H9 (cell line): ENCODE data around the gene LILRA5. TPM values are rescaled to one million over a fixed set of nuclear protein-coding genes. Genes with fewer than 3 reads are reported as not detected.

ENCODE experiments used
- DNase-seq: peaks from one replicate; pipeline ENCODE4 v3.0.0-alpha.2; 2017
- H2AFZ ChIP-seq: one replicate; pipeline ENCODE4 v1.6.1; 2013; ENCODE audit warnings: mild to moderate bottlenecking, low read length, control low read depth, moderate library complexity
- H2AK5ac ChIP-seq: 2 replicates; pipeline ENCODE4 v1.6.1; 2013; ENCODE audit warnings: low read length, control low read depth, mixed read lengths; ENCODE audit not compliant: insufficient read length
- H2BK120ac ChIP-seq: one replicate; pipeline ENCODE4 v1.6.1; 2013; ENCODE audit warnings: low read depth, mild to moderate bottlenecking, low read length, control low read depth, inconsistent platforms; ENCODE audit not compliant: poor library complexity, severe bottlenecking
- H2BK12ac ChIP-seq: 2 replicates; pipeline ENCODE4 v1.6.1; 2013; ENCODE audit warnings: low read length, control low read depth, mixed read lengths, low read depth; ENCODE audit not compliant: insufficient read length
- H2BK15ac ChIP-seq: 2 replicates; pipeline ENCODE4 v1.6.1; 2013; ENCODE audit warnings: low read depth, low read length, control low read depth
- H2BK20ac ChIP-seq: one replicate; pipeline ENCODE4 v1.6.1; 2013; ENCODE audit warnings: low read depth, mild to moderate bottlenecking, low read length, control low read depth, inconsistent platforms; ENCODE audit not compliant: poor library complexity, severe bottlenecking
- H2BK5ac ChIP-seq: 2 replicates; pipeline ENCODE4 v1.6.1; 2013; ENCODE audit warnings: low read length, control low read depth, mixed read lengths; ENCODE audit not compliant: insufficient read length
- H3K14ac ChIP-seq: 2 replicates; pipeline ENCODE4 v1.6.1; 2013; ENCODE audit warnings: low read length, control low read depth; ENCODE audit not compliant: insufficient read depth
- H3K18ac ChIP-seq: 2 replicates; pipeline ENCODE4 v1.6.1; 2013; ENCODE audit warnings: low read depth, mild to moderate bottlenecking, mixed read lengths, low read length, control low read depth; ENCODE audit not compliant: insufficient read length
- H3K23ac ChIP-seq: 2 replicates; pipeline ENCODE4 v1.6.1; 2013; ENCODE audit warnings: low read length, control low read depth, mixed read lengths, low read depth; ENCODE audit not compliant: insufficient read length
- H3K23me2 ChIP-seq: 2 replicates; pipeline ENCODE4 v1.6.1; 2013; ENCODE audit warnings: low read depth, mild to moderate bottlenecking, mixed read lengths, low read length, control low read depth; ENCODE audit not compliant: insufficient read length, poor library complexity, severe bottlenecking
- H3K27ac ChIP-seq: 2 replicates; pipeline ENCODE4 v1.5.1; 2013; ENCODE audit warnings: low read length, control low read depth, mixed read lengths, low read depth; ENCODE audit not compliant: insufficient read length
- H3K27me3 ChIP-seq: 2 replicates; pipeline ENCODE4 v1.6.1; 2013; ENCODE audit warnings: low read length, control low read depth, inconsistent platforms; ENCODE audit not compliant: insufficient read depth
- H3K4ac ChIP-seq: 2 replicates; pipeline ENCODE4 v1.6.1; 2013; ENCODE audit warnings: low read depth, mild to moderate bottlenecking, control low read depth, inconsistent platforms, low read length, moderate library complexity
- H3K4me1 ChIP-seq: 2 replicates; pipeline ENCODE4 v1.6.1; 2013; ENCODE audit warnings: low read length, control low read depth, inconsistent platforms; ENCODE audit not compliant: insufficient read depth
- H3K4me2 ChIP-seq: 2 replicates; pipeline ENCODE4 v1.6.1; 2013; ENCODE audit warnings: low read length, control low read depth, mixed read lengths; ENCODE audit not compliant: insufficient read length, insufficient read depth
- H3K56ac ChIP-seq: 2 replicates; pipeline ENCODE4 v1.6.1; 2013; ENCODE audit warnings: low read depth, mild to moderate bottlenecking, mixed read lengths, low read length, control low read depth; ENCODE audit not compliant: insufficient read length
- H3K79me1 ChIP-seq: 2 replicates; pipeline ENCODE4 v1.6.1; 2013; ENCODE audit warnings: low read depth, mild to moderate bottlenecking, moderate library complexity, low read length, control low read depth, inconsistent platforms; ENCODE audit not compliant: insufficient read depth, poor library complexity, severe bottlenecking
- H3K79me2 ChIP-seq: 2 replicates; pipeline ENCODE4 v1.6.1; 2013; ENCODE audit warnings: low read length, control low read depth, inconsistent platforms; ENCODE audit not compliant: insufficient read depth
- H3K9ac ChIP-seq: 2 replicates; pipeline ENCODE4 v1.6.1; 2013; ENCODE audit warnings: low read length, control low read depth, mixed read lengths; ENCODE audit not compliant: insufficient read length; ENCODE audit errors: extremely low read depth
- H3K9me3 ChIP-seq: one replicate; pipeline ENCODE4 v1.6.1; 2013; ENCODE audit warnings: low read depth, low read length, inconsistent platforms; ENCODE audit not compliant: control insufficient read depth
- H3T11ph ChIP-seq: one replicate; pipeline ENCODE4 v1.6.1; 2013; ENCODE audit warnings: mild to moderate bottlenecking, low read length, control low read depth, inconsistent platforms
- H4K20me1 ChIP-seq: one replicate; pipeline ENCODE4 v1.6.1; 2013; ENCODE audit not compliant: control insufficient read depth, insufficient read length, insufficient read depth
- H4K5ac ChIP-seq: 2 replicates; pipeline ENCODE4 v1.6.1; 2013; ENCODE audit warnings: low read depth, mild to moderate bottlenecking, mixed read lengths, low read length, control low read depth; ENCODE audit not compliant: insufficient read length
- H4K8ac ChIP-seq: replicated peaks from 2 replicates; pipeline ENCODE4 v1.6.1; 2013; ENCODE audit warnings: low read length, control low read depth, mixed read lengths, low read depth; ENCODE audit not compliant: insufficient read length
- H4K91ac ChIP-seq: 2 replicates; pipeline ENCODE4 v1.6.1; 2013; ENCODE audit warnings: low read depth, mild to moderate bottlenecking, moderate library complexity, mixed read lengths, low read length, control low read depth; ENCODE audit not compliant: insufficient read length
- H3K27ac Mint-ChIP-seq, 3 experiments: 2 replicates in 2 of 3; 3 replicates in 1 of 3; pipeline ENCODE4 v1.8.0; 2020 to 2021; ENCODE audit warnings: mixed read lengths in 3 of 3, mild to moderate bottlenecking in 1 of 3, moderate library complexity in 1 of 3
- H3K27me3 Mint-ChIP-seq: 2 replicates; pipeline ENCODE4 v1.8.0; 2021; ENCODE audit warnings: low read depth, mild to moderate bottlenecking, moderate library complexity, mixed read lengths
- H3K36me3 Mint-ChIP-seq, 3 experiments: 2 replicates in 2 of 3; 3 replicates in 1 of 3; pipeline ENCODE4 v1.8.0; 2020 to 2021; ENCODE audit warnings: low read depth in 3 of 3, mixed read lengths in 3 of 3; ENCODE audit not compliant: insufficient read depth in 1 of 3
- H3K4me1 Mint-ChIP-seq, 2 experiments: 2 replicates each; pipeline ENCODE4 v1.8.0; 2020; ENCODE audit warnings: mixed read lengths in 2 of 2
- H3K4me3 Mint-ChIP-seq, 2 experiments: 2 replicates in 1 of 2; 3 replicates in 1 of 2; pipeline ENCODE4 v1.8.0; 2020 to 2021; ENCODE audit warnings: mild to moderate bottlenecking in 2 of 2, mixed read lengths in 2 of 2, moderate library complexity in 1 of 2
- H3K9me3 Mint-ChIP-seq, 2 experiments: 2 replicates in 1 of 2; 3 replicates in 1 of 2; pipeline ENCODE4 v1.8.0; 2020; ENCODE audit warnings: mild to moderate bottlenecking in 2 of 2, mixed read lengths in 2 of 2, moderate library complexity in 1 of 2
- CTCF ChIP-seq: fragments of 200-600 bp; sonication (generic); conservative IDR thresholded peaks from 3 replicates; pipeline ENCODE4 v1.8.0; 2021; ENCODE audit warnings: antibody characterized with exemption, mild to moderate bottlenecking
- WGBS: extraction: QIAGEN DNeasy Blood & Tissue Kit; methylation state at CpG from one replicate; pipeline ENCODE4 v1.1.7; 2013; ENCODE audit warnings: missing lambda C conversion rate, low lambda C conversion rate, mixed read lengths; ENCODE audit not compliant: insufficient read length; ENCODE audit errors: extremely low coverage; 5-methylcytosine and 5-hydroxymethylcytosine counted together
- total RNA-seq: library from RNA; stranded (reverse); gene quantifications from 2 replicates; pipeline ENCODE4 v1.2.1, GENCODE V29; 2021

The LILRA5 gene
- total RNA-seq, 1 experiment from 2014 or later: not detected

GRCh38 chr19:54310543-54310942, 2.4 kb downstream of the LILRA5 start:
- Histone ChIP-seq H3K27ac (no peak overlapping the region), H3K79me2 (no peaks in the 10 kb centered on the region), H4K8ac (no peak overlapping the region), H4K5ac (no peak overlapping the region), H3K4me1 (no peaks in the 10 kb centered on the region), H3K56ac (no peak overlapping the region), H2BK5ac (no peak overlapping the region), H2BK15ac (no peak overlapping the region; the same call in 1 of the 2 replicates), H3K9me3 (no peaks in the 10 kb centered on the region), H3K14ac (no peak overlapping the region), H3T11ph (no peak overlapping the region), H3K79me1 (no peaks in the 10 kb centered on the region), H4K91ac (no peak overlapping the region), H3K23me2 (no peaks in the 10 kb centered on the region), H3K27me3 (no peaks in the 10 kb centered on the region), H2BK20ac (no peak overlapping the region), H3K23ac (no peak overlapping the region), H2AFZ (no peak overlapping the region), H3K9ac (no peak overlapping the region), H3K18ac (no peak overlapping the region), H2BK12ac (no peak overlapping the region), H2BK120ac (no peak overlapping the region), H2AK5ac (no peak overlapping the region), H3K4ac (no peak overlapping the region), H4K20me1 (no peaks in the 10 kb centered on the region), H3K4me2 (no peak overlapping the region)
- peaks cover 39% of the 10 kb centered on the region for H3K27me3 Mint-ChIP-seq
- no CpG with 5 or more reads among the region's 5 CpGs for WGBS
- H3K36me3 Mint-ChIP-seq: no peaks in the 10 kb centered on the region
- no peak for TF ChIP-seq CTCF
- no peak for DNase-seq
- H3K4me1 Mint-ChIP-seq: no peaks in the 10 kb centered on the region
- H3K27ac Mint-ChIP-seq: no peak overlapping the region
- peaks cover 7 to 70% of the 10 kb centered on the region in 2 experiments for H3K9me3 Mint-ChIP-seq
- H3K4me3 Mint-ChIP-seq: no peak overlapping the region
